Epithelial cell of proximal tubule (primary cell): ENCODE measurements around the gene EPHA2. TPM values are rescaled to one million over a fixed set of nuclear protein-coding genes. Genes with fewer than 3 reads are reported as not detected.

Experiments
- DNase-seq: peaks from one replicate; pipeline ENCODE4 v3.0.0-alpha.2; 2011; ENCODE audit warnings: low read depth
- H3K4me3 ChIP-seq: 2 replicates; pipeline ENCODE4 v1.5.1; 2011; ENCODE audit warnings: low read depth, mild to moderate bottlenecking, low read length
- total RNA-seq: library from RNA; depleted of rRNA; stranded (reverse); fragments of >200 nt; gene quantifications from 2 replicates; pipeline ENCODE4 v1.2.3, GENCODE V29; 2015
- TF ChIP-seq, protein P1 (sequence below): conservative IDR thresholded peaks from 2 replicates; pipeline ENCODE4 v1.5.1; 2012; ENCODE audit warnings: low read depth, mild to moderate bottlenecking, low read length

EPHA2 gene
- total RNA-seq, 1 donor from 2014 or later: 112 TPM

DNA sequence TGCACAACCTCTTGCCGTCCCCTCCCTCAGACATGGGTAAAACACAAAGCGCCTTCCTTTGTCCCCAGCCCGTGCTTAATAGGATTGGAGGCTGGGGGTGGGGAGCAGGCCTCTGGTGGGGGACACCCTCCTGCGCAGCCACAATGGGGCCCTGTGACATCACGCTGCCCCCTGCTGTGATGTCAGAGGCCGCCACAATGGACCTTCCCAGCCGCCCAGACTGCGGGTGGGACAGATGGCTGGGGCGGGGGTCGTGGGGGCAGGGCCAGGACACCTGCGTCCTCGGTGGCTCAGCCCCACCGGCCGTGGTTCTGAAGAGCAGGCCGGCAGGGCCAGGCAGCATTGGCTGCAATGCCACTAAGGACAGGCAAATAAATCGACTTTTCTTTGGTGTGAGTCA lies 39.9 kb downstream of the EPHA2 start:
- no peak for DNase-seq
- H3K4me3 ChIP-seq: no peak overlapping the region
- TF ChIP-seq, protein P1, sequence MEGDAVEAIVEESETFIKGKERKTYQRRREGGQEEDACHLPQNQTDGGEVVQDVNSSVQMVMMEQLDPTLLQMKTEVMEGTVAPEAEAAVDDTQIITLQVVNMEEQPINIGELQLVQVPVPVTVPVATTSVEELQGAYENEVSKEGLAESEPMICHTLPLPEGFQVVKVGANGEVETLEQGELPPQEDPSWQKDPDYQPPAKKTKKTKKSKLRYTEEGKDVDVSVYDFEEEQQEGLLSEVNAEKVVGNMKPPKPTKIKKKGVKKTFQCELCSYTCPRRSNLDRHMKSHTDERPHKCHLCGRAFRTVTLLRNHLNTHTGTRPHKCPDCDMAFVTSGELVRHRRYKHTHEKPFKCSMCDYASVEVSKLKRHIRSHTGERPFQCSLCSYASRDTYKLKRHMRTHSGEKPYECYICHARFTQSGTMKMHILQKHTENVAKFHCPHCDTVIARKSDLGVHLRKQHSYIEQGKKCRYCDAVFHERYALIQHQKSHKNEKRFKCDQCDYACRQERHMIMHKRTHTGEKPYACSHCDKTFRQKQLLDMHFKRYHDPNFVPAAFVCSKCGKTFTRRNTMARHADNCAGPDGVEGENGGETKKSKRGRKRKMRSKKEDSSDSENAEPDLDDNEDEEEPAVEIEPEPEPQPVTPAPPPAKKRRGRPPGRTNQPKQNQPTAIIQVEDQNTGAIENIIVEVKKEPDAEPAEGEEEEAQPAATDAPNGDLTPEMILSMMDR: no peak

DNA sequence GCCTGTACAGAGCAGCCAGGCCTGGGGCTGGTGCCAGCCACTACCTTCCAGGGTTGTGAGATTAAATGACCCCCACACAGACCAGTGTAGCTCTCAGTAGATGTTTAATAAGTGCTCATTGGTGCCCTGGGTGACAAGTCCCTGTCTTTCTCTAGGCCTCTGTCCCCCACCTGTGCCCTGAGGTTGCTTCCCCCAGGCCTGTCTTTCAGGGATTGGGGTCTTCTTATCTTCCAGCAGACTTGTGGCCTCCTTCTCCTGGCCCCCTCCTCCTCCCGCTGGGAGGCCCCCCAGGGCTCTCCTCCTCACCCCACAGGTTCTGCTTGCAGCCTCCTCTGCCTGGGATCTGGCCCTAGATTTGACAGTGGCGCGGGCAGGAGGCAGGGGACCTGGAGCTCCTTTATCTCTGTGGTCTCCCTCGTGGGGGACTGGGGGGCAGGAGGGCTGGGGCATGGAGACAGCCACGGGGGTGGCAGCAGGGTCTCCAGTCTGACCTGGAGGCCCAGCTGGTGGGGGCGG lies 40.3 kb downstream of the EPHA2 start:
- TF ChIP-seq, protein P1: no peak

DNA sequence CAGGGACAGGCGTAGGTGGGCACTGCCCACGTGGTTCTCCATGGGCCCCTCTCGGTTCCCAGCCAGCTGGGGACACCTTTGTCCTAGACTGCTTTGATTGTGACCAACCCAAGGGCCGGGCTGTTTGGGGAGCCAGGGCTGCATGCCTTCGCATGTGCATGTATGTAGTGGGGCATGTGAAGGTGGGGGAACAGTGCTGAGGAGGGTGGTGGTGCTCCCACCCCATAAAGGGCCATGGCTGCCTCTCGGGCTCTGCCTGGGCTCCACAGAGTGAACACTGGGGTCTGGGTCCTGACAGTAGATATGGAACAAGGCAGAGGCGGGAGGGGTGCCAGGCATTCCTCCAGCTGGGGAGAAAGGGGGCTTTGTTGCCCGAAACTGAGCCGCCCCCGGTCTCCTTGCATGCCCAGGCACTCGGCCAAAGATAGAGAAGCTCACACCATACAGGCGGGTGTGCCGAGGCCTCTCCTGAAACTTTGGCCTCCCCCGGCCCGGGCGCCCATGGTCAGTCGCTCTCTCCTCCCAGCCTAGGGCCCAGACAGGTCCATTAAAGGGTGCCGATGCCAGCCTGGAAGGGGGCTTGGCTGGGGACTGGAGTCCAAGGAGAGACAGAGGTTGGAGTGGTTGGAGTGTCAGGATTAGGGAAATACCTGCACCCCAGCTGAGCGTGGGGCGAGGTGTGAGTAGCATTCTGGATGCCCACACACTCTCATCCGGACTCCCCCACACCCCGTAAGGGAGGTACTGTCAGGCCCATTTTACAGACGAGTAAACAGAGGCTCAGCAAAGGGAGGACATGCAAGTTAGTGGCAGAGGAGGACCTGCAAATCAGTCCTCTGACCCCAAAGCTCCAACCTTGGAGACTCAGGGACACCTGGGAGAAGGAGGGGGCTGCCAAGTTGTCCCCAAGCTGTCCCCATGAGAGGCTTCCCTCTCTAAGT lies 41.1 kb downstream of the EPHA2 start:
- TF ChIP-seq, protein P1: no peak
- DNase-seq: no peak
- H3K4me3 ChIP-seq: no peak overlapping the region

More for the DNA sequence above, 40.3 kb downstream of the EPHA2 start:
- no peak for DNase-seq
- no peak overlapping the region for H3K4me3 ChIP-seq

DNA sequence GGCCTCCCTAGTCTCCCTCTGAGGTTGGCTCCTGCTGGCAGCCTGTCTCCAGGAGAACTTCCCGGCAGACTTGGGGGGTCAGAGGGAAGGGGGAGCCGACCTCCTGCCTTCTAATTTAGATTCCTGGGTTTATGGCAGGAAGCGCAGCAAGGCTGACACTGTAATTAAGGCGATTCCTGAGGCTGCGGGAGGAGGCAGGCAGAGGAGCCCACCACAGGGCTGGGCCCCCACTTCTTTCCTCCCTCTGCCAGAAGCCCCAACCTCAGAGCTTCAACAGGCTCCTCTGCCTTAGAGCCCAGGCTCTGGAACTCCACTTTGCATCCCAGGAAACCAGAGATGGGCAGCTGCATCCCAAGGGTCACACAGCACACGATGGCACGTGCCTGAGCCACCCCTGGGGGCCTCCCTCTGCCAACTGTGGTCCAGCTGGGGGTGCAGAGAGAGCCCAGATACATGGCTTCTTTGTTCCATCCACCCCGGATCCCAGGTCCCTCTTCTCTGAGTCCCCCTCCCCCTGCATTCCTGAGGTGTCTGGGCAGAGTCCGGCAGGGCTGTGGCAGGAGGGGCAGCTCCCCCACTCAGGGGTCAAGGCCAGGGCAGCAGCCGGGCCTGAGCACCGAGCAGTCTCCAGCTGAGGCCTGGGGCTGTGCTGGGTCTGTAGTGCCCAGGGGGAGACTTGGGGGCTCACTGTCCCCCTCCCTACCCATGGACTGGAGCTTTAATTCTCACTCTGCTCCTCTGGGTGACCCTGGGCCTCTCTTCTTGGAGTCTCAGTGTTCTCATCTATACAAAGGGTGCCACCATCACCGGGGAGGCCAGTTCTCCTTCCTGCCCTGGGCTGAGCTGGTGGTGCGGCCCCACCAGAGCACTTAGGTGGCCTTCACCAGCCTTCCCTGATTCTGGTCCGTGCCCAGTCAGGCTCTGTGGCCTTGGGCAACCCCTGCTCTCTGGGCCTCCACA lies 43.0 kb downstream of the EPHA2 start:
- no peak overlapping the region for H3K4me3 ChIP-seq
- no peak for DNase-seq
- TF ChIP-seq, protein P1: no peak

DNA sequence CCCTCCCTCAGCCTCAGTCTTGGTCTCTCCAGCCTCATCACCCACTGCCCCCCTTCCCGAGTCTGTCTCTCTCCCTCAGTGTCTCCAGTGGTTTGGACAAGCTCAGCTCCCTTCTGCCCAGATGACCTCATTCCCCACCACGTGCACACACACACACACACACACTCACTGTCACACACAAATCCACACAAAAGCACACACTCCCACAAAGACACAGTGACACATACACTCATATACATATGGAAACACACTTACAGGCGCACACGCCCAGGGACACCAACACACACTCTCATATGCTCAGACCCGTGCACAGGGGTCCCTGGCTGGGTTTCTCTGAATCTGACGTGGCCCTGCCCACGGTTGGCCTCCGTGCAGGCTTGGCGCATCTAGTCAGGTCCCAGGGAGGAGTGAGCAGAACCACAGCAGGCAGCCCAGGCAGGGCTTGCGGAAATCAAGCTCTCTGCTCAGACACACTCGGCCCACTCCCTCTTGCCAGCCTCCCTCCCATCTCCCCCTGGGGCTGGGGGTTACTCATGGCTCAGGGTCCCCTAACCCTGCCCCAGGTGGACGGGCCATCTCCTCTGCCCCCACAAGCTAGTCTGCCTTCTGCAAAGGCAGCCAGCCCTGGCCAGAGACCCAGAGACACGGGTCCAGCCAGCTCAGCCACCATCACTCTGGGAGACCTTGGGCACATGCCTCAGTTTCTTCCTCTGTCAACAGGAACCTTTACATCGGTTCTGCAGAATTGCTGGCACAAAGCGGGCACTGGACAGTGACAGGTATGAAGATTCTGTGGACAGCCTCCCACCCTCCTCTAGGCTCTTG lies 43.9 kb downstream of the EPHA2 start:
- TF ChIP-seq, protein P1: no peak
- no peak overlapping the region for H3K4me3 ChIP-seq
- no peak for DNase-seq

DNA sequence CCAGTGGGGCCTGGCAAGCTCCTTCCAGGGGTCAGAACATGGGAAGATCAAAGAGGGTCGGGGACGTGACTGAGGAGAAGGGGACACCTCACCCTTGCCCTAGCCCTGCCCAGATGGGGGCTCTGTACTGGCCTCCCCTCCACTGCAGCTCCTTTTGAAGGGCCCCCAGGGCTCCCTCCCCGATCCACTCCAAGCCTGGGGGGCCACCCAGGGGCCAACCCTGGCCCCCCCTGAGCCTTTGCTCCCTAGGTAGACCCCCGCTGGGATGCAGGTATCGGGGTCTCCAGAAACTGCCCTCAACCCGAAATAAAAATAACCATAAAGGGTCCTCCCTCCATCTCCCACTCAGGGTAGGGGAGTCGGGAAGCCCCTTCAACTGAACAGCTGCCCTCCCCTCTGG lies 45.0 kb downstream of the EPHA2 start:
- DNase-seq: no peak
- TF ChIP-seq, protein P1: no peak
- H3K4me3 ChIP-seq: no peak overlapping the region
